NCI-H1694 treated with DMSO at 0.1 percent for 48 hours (cell line): ENCODE results near the gene FAM13A.
"Not testable (repeated sequence)": the region's sequence is repeated elsewhere in the genome, so short reads cannot be mapped to it uniquely, and the experiment has no call there.

Experiments used
- DNase-seq: peaks from one replicate; lab custom pipeline; 2025; lab: John Stamatoyannopoulos, UW

The FAM13A gene

DNA sequence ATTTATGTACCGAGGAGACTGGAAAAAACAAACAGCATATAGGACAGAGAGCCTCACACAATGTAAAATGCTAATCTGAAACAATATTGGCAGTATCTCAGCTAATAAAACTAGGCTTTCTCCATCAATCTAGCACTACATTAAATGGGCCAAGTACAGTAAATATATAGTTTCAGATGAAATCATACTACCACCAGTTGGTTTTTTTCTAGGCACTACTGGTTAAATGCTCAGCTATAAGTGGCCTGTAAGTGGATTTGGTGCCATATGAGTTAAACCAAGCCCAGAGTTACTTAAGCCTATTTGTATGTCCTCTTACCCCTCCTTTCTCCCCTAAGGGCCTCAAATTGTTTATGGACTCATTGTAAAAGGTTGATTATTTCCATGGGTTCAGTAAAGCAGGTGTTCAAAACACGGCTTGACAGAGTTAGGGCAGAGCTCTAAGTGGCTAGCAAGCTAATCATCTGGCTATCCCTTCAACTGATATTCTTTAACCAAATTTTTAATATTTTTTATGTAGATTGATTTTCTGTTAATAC is 57.5 kb downstream of the FAM13A start:
- no peak for DNase-seq

DNA sequence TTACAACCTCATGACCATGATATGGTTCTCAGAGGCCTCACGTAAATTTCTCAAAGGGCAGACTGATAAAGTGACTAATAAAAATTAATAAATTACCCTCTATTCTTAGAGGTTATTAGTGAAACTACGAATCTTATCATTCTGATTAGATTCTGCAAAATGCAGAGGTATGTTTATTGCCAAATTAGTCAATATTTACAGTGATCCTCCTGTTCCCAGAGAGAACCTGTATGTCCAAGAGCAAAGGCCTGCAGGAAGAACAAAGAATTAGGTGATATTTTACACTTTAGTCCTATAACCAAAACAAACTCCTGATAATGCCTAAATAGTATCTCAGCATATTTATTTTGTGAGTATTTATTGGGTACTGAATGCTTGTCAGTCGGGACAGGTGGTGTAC is 58.1 kb downstream of the FAM13A start:
- no peak for DNase-seq

DNA sequence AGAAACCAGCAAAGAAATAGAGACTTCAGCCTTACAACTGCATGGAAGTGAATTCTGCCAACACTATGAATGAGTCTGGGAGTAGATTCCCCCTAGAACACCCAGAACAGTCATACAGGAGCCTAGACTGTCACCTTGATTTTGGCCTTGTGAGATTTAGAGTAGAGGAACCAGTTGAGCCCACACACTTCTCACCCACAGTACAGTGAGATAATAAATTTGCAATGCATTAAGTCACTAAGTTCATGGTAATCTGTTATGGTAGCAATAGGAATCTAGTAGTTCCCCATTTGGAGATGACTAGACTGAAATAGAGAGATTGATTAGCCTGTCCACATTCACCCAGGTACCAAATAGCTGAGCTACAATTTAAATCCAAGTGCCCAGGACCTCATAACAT is 59.0 kb downstream of the FAM13A start:
- no peak for DNase-seq

DNA sequence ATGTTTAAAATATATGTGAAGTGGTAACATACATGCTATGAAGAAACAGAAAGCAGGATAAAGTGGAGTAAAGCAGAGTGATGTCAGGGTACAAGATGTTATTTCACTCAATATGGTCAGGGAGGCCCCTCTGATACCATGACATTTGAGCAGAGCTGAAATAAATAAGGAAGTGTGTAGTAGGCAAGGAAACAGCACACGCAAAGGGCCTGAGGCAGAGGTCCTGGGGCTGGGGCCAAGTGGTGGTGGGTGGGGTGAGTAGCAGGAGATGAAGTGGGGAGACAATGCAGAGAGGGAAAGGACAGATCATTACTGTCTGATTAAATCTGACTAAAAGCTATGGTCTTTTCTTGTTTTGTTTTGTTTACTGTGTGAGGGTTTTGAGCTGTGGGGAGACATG is 61.1 kb downstream of the FAM13A start:
- DNase-seq, result no peak

DNA sequence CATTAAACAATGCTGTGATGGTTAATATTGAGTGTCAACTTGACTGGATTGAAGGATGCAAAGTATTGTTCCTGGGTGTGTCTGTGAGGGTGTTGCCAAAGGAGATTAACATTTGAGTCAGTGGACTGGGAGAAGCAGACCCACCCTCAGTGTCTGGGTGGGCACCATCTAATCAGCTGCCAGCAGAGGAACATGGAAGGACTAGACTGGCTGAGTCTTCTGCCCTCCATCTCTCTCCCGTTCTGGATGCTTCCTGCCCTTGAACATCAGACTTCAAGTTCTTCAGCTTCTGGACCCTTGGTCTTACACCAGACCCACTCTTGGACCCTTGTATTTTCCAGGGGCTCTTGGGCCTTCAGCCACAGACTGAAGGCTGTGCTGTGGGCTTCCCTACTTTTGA is 61.7 kb downstream of the FAM13A start:
- DNase-seq, result not testable (repeated sequence)

DNA sequence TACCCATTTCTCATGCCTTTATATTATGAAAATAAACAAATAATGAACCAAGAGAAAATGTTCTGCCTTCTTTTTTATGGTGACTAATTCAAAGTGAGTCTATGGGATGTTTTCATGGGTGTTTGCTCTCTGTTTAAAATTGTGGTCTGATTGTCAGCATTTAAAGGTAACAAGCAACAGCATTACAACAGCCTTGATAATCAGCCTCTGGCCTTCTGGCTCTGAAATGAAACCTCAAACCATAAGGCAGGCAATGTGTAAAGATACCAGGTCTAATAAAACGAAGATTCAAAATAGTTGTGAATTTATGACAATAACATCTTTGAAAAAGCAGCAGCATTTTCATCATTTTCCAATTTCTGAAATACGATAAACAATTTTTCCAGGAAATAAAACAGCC is 63.7 kb downstream of the FAM13A start:
- no peak for DNase-seq

DNA sequence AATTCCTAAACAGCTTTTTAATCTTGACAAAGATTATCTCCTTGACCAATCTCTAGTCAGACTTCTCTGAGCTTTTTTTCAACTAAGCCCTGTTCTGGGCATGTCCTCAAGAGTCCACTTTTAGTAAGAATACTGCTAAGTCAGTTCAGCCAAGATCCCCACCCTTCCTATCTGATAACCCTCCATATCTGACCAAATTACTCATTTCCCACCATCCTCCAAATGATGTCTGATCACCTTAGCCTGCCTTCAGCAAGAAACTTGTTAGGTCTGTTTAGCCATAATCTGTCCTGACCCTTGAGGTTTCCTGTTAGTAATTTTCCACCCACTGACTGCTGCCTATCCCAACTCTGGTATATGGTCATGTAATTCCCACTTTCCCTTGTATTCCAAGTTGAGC is 65.2 kb downstream of the FAM13A start:
- no peak for DNase-seq

DNA sequence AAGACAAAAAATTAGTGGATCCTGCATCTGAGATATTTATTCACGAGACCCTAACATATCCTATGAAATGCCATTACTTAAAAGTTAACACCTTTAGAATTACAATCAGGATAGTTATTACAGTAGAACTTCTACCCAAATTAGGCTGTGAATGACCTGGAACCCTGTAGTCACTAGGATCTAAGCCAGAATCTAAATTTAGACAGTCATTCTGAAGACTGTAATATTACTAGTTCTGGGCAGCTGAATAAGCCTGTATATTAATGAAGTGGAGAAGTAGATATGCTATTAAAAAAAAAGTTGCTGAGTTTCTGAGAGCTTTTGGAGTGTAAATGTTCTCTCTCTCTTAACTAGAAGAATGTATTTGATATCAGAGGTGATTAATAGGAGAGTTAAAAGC is 67.0 kb downstream of the FAM13A start:
- no peak for DNase-seq

DNA sequence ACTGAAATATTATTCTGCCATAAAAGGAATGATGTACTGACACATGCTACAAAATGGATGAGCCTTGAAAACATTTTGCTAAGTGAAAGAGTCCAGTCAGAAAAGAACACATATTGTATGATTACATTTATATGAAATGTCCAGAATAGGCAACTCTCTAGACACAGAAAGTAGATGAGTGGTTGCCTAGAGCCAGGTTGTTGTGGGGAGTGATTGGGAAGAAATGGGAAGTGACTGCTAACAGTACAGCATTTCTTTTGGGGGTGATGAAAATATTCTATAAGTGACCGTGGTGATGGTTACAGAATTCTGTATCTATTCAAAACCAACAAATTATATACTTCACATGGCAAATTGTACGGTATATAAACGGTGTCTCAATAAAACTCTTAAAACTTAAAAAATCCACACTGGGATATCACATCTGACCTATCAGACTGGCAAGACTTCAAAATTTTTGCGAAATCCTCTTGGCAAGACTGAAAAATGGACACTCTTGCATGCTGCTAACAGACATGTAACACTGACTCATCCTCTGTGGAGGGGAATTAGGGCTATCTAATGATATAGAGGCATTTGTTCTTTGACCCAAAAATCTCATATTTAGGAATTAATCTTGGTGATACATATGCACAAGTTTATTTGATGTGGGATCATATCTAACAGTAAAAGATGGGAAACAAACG is 71.8 kb downstream of the FAM13A start:
- no peak for DNase-seq

DNA sequence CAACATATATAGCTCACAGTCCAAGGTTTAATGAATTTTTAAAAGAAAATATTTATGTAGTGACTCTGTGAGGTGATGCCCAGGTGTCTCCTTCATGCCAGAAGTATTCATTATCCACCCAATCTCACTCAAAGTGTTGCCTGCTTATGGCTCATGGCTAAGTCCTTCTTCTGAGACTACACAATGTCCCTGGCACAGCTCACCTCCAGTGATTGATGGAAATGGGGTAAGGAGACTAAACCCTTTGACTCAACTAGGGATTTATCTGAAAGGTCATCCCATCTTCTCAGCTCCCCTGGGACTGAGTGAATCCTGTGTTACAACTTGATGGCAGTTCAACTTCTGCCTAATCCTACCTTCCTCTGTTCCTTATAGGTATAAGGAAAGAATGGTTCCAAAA is 74.2 kb downstream of the FAM13A start:
- no peak for DNase-seq

DNA sequence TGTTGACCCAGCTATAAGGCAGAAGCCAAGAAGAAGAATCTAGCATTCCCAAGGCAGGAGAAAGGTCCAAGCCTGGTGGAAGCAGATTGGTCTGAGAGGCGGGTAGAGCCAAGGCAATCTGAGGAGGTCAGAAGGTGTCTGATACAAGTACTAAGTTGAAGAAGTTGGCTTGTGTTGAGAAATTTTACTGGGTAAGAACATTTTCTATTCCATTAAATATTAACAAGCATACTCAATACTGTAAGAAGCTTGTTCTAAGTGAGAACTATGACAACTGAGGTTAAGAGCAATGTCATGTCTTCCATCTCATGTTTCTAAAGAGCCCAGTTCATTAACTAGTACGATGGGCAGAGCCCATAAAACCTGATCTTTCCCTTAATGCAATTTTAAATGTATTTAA is 75.0 kb downstream of the FAM13A start:
- DNase-seq, result no peak

DNA sequence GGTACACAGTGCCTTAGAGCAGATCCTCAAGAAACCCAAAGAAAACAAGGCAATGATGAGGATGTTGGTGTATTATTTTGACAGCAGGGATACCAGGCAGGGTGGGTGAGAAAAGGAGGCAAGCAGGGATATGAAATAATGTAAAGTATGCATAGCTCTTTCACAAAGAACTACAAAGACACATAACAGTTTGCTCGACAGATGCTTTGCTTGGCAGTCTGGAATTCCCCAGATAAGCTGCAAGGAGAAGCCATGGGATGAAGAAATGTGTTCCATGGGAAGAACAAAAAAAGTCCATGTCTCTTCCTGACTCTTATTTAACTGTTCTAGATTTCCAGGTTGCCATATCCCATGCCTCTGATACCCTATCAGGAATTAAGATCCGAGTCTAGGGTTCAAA is 75.4 kb downstream of the FAM13A start:
- no peak for DNase-seq

DNA sequence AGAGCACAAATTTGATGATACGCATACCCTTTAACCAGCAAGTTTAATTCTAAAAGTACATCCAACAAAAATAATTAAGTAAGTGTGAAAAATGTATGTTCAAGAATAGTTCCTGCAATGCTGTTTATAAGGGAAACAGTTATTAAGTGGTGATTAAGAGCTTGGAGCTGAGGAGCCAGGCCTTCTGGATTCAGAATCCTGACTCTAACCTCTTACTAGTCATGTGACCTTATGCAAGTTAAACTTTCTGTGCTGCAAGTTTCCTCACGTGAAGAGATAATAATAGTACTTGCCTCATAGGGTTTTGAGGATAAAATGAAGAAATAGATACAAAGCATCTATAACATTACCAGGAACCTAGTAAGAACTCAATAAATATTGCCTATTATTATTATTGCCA is 77.7 kb downstream of the FAM13A start:
- DNase-seq, result no peak

DNA sequence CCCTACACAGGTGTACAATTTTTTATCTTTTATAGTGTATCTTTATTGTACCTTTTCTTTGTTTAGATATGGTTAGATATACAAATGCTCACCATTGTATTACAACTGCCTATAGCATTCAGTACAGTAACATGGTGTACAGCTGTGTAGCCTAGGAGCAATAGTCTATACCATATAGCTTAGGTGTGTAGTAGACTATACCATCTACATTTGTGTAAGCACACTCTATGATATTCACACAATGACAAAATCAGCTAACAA is 80.3 kb downstream of the FAM13A start:
- DNase-seq, result no peak

DNA sequence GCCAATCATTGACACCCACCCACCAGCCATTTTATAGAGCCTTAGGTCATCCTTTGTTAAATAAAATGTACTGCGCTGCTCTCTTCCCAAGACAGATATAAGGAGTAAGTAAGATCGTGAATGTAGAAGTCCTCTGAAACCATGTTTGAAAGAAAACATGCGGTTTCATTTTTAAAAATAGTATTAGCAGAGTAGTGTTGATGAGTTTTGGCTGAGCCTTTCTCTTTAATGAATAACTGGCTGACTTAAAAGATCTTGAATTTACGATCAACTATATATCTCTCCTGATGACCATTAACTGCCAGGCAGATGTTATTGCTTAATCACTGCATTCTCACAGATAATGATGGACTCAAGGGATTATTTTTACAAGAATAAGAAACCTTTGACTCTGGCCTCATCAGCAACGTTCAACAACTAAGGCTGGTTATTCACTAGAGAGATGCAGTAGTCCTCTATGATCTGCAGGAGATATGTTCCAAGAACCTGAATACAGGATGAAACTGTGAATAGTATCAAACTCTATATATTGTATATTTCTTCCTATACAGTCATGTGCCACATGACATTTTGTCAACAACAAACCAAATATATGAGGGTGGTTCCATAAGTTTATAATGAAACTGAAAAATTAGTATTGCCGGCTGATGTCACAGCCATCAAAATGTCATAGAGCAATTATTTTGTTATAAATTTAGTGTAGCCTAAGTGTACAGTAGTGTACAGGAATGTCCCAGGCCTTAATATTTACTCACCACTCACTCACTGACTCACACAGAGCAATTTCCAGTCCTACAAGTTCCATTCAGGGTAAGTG is 80.8 kb downstream of the FAM13A start:
- DNase-seq, result no peak

DNA sequence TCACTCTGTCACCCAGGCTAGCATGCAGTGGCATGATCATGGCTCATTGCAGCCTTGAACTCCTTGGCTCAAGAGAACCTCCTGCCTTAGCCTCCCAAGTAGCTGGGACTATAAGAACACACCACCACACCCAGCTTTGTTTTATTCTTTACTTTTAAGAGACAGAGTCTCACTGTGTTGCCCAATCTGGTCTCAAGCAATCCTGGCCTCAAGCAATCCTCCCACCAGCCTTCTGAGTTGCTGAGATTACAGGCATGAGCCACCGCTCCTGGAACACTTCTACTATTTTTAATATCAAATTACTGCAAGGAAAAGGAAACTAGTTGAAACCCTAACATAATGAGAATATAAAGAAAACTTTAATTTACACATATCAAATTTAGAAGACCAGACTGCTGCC is 85.4 kb downstream of the FAM13A start:
- DNase-seq, result no peak

DNA sequence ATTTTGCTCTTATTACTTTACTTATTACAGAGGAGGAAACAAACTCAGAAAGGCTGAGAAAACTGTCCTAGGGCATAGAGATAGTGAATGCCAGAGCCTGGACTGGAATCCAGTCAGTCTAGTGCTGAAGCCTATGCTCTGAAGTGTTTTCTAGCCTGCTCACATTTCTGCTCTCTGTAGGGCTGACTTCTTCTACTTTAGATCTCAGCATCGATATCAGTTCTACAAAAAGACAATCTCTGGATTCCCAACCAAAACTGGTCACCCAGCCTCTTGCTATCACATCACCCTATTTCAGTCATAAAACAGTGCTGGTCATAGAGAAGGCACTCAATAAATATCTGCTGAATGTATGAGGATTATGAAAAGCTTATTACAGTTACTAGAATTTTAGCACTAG is 87.2 kb downstream of the FAM13A start:
- DNase-seq, result no peak

DNA sequence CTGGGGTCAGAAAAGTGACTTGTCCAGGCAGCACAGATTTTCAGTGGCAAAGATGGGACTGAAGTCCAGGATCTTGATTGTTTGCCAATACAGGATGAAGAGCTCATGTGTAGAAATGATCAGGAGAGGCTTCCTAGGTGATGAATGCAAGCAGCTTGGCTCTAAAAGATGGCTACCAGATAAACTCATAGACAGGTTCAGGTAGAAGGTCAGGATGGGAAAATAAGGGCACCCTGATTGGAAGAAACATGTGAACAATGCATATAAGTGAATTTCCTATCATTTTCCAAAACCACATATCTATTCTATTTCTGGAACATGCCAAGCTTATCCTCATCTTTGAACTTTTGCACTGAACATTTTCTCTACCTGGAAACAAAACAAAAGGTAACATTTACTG is 87.7 kb downstream of the FAM13A start:
- DNase-seq, result no peak

DNA sequence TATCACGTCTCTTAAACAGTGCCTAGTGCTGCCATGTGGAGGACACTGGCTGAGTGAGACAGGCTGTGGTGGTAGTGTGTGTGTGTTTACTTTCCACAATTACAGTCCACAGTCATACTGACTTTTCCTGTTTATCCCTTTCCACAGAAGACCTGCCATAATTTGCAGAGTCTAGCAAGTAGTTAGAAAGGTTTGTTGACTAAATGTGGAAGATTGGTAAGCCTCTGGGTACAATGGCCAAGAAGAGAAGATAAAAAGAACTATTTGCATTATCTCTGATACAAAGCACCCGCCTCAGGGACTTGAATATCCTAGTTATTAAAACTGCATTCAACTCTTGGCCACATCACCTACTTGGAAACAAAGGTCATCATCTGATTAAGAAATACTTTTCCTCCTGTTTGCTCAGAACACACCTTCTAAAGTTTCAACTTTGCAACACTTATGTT is 89.1 kb downstream of the FAM13A start:
- no peak for DNase-seq

DNA sequence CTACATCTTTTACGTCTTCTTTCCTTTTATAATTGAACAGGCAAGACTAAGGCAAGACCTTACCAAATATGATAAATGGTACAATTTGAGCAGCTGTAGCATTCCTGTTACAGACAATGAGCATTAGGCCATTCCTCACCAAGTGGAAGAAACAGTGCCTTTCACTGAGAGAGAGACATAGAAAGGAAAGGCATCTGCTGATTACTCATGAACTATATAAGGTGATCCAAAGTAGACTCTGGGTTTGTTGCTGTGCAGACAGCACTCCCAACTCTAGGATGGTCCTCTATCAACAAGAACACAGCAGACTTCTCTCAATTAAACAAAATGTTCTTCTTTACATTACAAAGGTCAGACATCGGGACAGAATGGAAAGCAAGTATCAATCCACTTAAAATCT is 91.9 kb downstream of the FAM13A start:
- DNase-seq, result no peak

DNA sequence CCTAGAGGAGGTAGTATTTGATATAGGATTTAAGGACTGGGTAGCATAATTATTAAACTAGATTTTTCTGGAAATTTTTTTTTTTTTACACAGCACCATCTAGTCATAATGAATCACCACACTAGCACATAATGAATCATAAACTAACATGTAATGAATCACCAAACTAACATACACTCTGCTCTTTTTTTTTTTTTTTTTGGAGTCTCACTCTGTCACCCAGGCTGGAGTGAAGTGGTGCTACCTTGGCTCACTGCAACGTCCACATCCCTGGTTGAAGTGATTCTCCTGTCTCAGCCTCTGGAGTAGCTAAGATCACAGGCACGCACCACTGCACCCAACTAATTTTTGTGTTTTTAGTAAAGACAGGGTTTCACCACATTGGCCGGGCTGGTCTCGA is 92.5 kb downstream of the FAM13A start:
- DNase-seq, result no peak

DNA sequence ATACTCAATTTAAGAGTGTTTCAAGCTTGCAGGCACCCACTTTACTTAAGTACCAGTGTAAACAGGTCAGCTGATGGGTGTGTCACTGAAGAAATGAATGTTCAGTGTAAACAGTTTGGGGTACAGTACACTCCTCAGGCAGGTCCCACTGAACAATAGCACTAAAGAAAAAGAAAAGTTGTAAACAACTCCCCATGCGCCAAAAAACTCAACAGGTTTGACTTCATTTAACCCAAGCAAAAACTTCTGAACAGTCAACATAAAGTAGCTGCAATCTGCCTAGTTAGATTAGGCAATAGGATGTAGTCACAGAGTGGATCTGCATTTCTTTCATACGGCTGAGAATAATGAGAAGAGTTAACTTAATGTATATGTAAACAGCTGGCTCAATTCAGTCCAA is 93.2 kb downstream of the FAM13A start:
- no peak for DNase-seq

DNA sequence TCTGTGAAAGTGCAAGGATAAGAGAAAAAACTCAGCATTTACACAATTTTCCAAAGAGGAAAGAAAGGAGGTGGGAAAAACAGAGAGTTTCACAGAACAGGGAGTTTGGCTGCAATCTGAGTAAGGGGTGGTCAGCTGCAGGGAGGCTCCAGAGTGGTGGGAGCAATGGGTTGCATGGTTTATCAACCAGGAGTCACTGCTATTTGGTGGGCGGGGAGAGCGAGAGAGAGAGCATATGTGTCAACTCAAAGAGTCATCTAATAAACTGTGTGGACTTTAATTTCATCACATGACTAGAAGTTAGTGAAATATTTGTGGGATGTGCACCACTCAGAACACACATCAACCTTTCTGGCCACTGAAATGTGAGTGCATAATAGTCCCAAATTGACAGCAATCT is 94.6 kb downstream of the FAM13A start:
- DNase-seq, result no peak

DNA sequence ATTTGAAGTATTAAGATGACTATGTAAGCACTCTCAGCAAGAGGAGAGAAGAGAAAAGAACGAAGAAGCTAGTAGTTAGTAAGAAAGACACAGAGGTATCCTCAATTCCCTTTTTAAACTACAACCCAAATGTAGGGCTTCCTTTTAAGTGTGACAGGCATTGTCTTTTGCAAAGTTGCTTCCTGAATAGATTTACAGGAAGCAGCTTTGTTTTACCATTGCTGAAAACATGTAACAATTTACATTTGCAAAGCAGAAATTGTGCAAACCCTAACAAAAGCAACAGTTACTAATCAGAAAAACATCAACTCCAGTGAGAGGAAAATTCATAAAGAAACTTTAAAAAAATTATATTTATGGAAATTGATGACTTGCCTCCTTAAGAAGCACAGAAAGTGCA is 96.4 kb downstream of the FAM13A start:
- no peak for DNase-seq
